ENCODE results near the gene SORL1-AS1.

SORL1-AS1 gene

GRCh38 chr11:121422675-121423074, 30.1 kb downstream of the SORL1-AS1 start:
- no peak for TF ChIP-seq POU2F2 (IDR thresholded peaks at IDR 0.05; ENCODE audit: low read depth, low read length)
- TF ChIP-seq POLR2AphosphoS5 (IDR thresholded peaks at IDR 0.05; ENCODE audit: low read depth, low read length): no peak
- no peak for TF ChIP-seq TAF1 (IDR thresholded peaks at IDR 0.05; ENCODE audit: low read depth, low read length)
- no peak for TF ChIP-seq SPI1 (IDR thresholded peaks at IDR 0.05; ENCODE audit: low read depth, low read length)
- TF ChIP-seq PAX5 (IDR thresholded peaks at IDR 0.05; ENCODE audit: insufficient read depth, low read length, severe bottlenecking): no peak
- no peak for TF ChIP-seq POLR2A (IDR thresholded peaks at IDR 0.05; ENCODE audit: low read depth, low read length)
- no peak for DNase-seq (ENCODE audit: insufficient read length, low spot score)
- peak; percentile 93 for FAIRE-seq

- no peak for DNase-seq (ENCODE audit: insufficient read length, low spot score)
- peak; percentile 79 for FAIRE-seq
- no peak for TF ChIP-seq SPI1 (IDR thresholded peaks at IDR 0.05; ENCODE audit: low read depth, low read length)
These were observed 31.4 kb downstream of the SORL1-AS1 start for GRCh38 chr11:121421149-121421901.

- no peak for DNase-seq (ENCODE audit: insufficient read length, low spot score)
- FAIRE-seq: no peak
- no peak for TF ChIP-seq POU2F2 (IDR thresholded peaks at IDR 0.05; ENCODE audit: low read depth, low read length)
- TF ChIP-seq TAF1 (IDR thresholded peaks at IDR 0.05; ENCODE audit: low read depth, low read length): no peak
- no peak for TF ChIP-seq PAX5 (IDR thresholded peaks at IDR 0.05; ENCODE audit: insufficient read depth, low read length, severe bottlenecking)
- no peak for TF ChIP-seq POLR2A (IDR thresholded peaks at IDR 0.05; ENCODE audit: low read depth, low read length)
- TF ChIP-seq POLR2AphosphoS5 (IDR thresholded peaks at IDR 0.05; ENCODE audit: low read depth, low read length): no peak
These were observed 32.4 kb downstream of the SORL1-AS1 start for GRCh38 chr11:121420398-121420797.

GRCh38 chr11:121419836-121420235, 32.9 kb downstream of the SORL1-AS1 start:
- no peak for TF ChIP-seq POLR2AphosphoS5 (IDR thresholded peaks at IDR 0.05; ENCODE audit: low read depth, low read length)
- no peak for TF ChIP-seq POLR2A (IDR thresholded peaks at IDR 0.05; ENCODE audit: low read depth, low read length)
- TF ChIP-seq POU2F2 (IDR thresholded peaks at IDR 0.05; ENCODE audit: low read depth, low read length): no peak
- TF ChIP-seq PAX5 (IDR thresholded peaks at IDR 0.05; ENCODE audit: insufficient read depth, low read length, severe bottlenecking): no peak
- no peak for TF ChIP-seq TAF1 (IDR thresholded peaks at IDR 0.05; ENCODE audit: low read depth, low read length)
- TF ChIP-seq SPI1 (IDR thresholded peaks at IDR 0.05; ENCODE audit: low read depth, low read length): no peak
- peak; percentile 58 for FAIRE-seq
- DNase-seq (ENCODE audit: insufficient read length, low spot score): no peak

GRCh38 chr11:121418625-121419114, 34.1 kb downstream of the SORL1-AS1 start:
- DNase-seq (ENCODE audit: insufficient read length, low spot score) (no peak), FAIRE-seq (no peak)
- no peak for TF ChIP-seq POU2F2 (IDR thresholded peaks at IDR 0.05; ENCODE audit: low read depth, low read length)
- TF ChIP-seq SPI1 (IDR thresholded peaks at IDR 0.05; ENCODE audit: low read depth, low read length): peak; percentile 46; the same call in 1 of the 2 replicates
- 0 out of 2 replicates have a peak, but pooled peaks have one; percentile 42 for TF ChIP-seq POLR2A (IDR thresholded peaks at IDR 0.05; ENCODE audit: low read depth, low read length)
- no peak for TF ChIP-seq PAX5 (IDR thresholded peaks at IDR 0.05; ENCODE audit: insufficient read depth, low read length, severe bottlenecking)
- TF ChIP-seq TAF1 (IDR thresholded peaks at IDR 0.05; ENCODE audit: low read depth, low read length): no peak
- TF ChIP-seq POLR2AphosphoS5 (IDR thresholded peaks at IDR 0.05; ENCODE audit: low read depth, low read length): no peak; the same call in 1 of the 2 replicates

GRCh38 chr11:121417607-121418006, 35.2 kb downstream of the SORL1-AS1 start:
- FAIRE-seq (no peak), DNase-seq (ENCODE audit: insufficient read length, low spot score) (no peak)
- TF ChIP-seq POLR2A (IDR thresholded peaks at IDR 0.05; ENCODE audit: low read depth, low read length) (no peak), TAF1 (IDR thresholded peaks at IDR 0.05; ENCODE audit: low read depth, low read length) (no peak), POLR2AphosphoS5 (IDR thresholded peaks at IDR 0.05; ENCODE audit: low read depth, low read length) (no peak), PAX5 (IDR thresholded peaks at IDR 0.05; ENCODE audit: insufficient read depth, low read length, severe bottlenecking) (no peak)

GRCh38 chr11:121417055-121417551, 35.7 kb downstream of the SORL1-AS1 start:
- DNase-seq (ENCODE audit: insufficient read length, low spot score): no peak
- peak; percentile 88 for FAIRE-seq
- TF ChIP-seq POLR2AphosphoS5 (IDR thresholded peaks at IDR 0.05; ENCODE audit: low read depth, low read length) (no peak; the same call in 1 of the 2 replicates), PAX5 (IDR thresholded peaks at IDR 0.05; ENCODE audit: insufficient read depth, low read length, severe bottlenecking) (peak; percentile 83)

- FAIRE-seq: peak; percentile 40
- no peak for TF ChIP-seq POLR2A (IDR thresholded peaks at IDR 0.05; ENCODE audit: low read depth, low read length)
- no peak for TF ChIP-seq SPI1 (IDR thresholded peaks at IDR 0.05; ENCODE audit: low read depth, low read length)
- no peak for TF ChIP-seq POU2F2 (IDR thresholded peaks at IDR 0.05; ENCODE audit: low read depth, low read length)
- TF ChIP-seq TAF1 (IDR thresholded peaks at IDR 0.05; ENCODE audit: low read depth, low read length): no peak
- no peak for DNase-seq (ENCODE audit: insufficient read length, low spot score)
These were observed 36.9 kb downstream of the SORL1-AS1 start for GRCh38 chr11:121415856-121416255.

GRCh38 chr11:121414141-121414913, 38.4 kb downstream of the SORL1-AS1 start:
- no peak for FAIRE-seq
- no peak for TF ChIP-seq SPI1 (IDR thresholded peaks at IDR 0.05; ENCODE audit: low read depth, low read length)
- no peak for TF ChIP-seq TAF1 (IDR thresholded peaks at IDR 0.05; ENCODE audit: low read depth, low read length)
- TF ChIP-seq PAX5 (IDR thresholded peaks at IDR 0.05; ENCODE audit: insufficient read depth, low read length, severe bottlenecking): no peak
- no peak for TF ChIP-seq POLR2A (IDR thresholded peaks at IDR 0.05; ENCODE audit: low read depth, low read length)
- no peak for TF ChIP-seq POLR2AphosphoS5 (IDR thresholded peaks at IDR 0.05; ENCODE audit: low read depth, low read length)
- no peak for TF ChIP-seq POU2F2 (IDR thresholded peaks at IDR 0.05; ENCODE audit: low read depth, low read length)
- DNase-seq (ENCODE audit: insufficient read length, low spot score): no peak

All from GM12891 (cell line).